ENCODE results near the gene NFATC4. TPM values are rescaled to one million over a fixed set of nuclear protein-coding genes. Genes with fewer than 3 reads are reported as not detected.

Gene NFATC4
- total RNA-seq, 4 donors from 2014 or later: 10.8 to 25.3 (median 12.2) TPM

DNA sequence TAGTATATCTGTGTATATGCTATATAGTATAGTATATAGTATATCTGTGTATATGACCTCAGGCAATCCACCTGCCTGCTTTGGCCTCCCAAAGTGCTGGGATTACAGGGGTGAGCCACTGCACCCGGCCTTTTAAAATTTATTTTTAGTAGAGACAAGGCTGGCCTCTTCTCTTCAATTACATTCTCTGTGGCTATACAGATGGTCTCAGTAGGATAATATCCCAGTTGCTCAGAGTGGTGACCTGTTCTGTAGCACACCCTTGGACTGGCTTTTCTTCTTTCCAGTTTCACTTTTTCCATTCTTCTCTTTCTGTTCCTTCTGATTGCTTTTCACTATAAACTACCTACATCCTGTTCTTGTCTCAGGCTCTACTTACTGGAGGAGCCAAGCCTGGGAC, 3.1 kb upstream of the NFATC4 start:
- no peak for TF ChIP-seq POLR2A (IDR thresholded peaks at IDR 0.05)
- TF ChIP-seq, protein P1, sequence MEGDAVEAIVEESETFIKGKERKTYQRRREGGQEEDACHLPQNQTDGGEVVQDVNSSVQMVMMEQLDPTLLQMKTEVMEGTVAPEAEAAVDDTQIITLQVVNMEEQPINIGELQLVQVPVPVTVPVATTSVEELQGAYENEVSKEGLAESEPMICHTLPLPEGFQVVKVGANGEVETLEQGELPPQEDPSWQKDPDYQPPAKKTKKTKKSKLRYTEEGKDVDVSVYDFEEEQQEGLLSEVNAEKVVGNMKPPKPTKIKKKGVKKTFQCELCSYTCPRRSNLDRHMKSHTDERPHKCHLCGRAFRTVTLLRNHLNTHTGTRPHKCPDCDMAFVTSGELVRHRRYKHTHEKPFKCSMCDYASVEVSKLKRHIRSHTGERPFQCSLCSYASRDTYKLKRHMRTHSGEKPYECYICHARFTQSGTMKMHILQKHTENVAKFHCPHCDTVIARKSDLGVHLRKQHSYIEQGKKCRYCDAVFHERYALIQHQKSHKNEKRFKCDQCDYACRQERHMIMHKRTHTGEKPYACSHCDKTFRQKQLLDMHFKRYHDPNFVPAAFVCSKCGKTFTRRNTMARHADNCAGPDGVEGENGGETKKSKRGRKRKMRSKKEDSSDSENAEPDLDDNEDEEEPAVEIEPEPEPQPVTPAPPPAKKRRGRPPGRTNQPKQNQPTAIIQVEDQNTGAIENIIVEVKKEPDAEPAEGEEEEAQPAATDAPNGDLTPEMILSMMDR (IDR thresholded peaks at IDR 0.05): no peak
- TF ChIP-seq EP300 (IDR thresholded peaks at IDR 0.05): no peak

DNA sequence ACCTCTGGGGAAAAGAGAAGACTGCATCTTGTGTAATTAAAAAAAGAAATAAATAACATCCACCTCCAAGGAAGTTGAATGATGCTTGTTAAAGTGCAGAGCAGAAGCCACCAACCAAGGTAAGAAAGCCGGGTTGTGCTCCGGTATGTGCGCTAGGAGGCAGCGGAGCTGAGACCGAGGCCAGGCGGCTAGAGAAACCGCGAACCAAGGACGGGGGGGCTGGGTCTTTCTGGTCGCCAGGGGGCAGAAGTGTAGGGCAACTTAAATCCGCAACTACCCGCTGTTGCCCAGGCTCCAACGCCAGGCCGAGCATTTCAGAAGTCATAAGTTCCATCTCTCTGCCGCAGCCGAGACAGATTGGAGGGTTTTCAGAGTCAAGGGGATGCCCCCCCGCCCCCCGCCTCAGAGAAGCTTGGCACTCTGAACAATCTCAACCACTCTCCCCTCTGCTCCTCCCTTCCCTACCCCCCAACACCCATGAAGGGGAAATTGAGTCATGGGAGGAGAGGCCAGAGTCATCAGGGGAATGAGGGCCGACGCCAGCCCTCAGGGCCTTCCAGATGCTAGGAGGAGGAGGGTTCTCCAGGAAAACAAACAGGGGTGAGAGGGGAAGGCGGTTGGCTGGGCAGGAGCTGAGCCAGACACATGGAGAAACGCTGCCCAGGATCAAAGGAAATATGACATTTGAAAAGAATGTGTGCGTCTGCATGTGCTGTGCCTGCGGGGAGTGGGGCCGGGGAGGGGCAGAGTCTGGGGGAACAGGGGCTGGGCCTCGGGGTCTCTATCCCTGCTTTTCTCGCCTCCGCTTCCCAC, 2.2 kb upstream of the NFATC4 start:
- peak overlapping the region; percentile 94 for H3K27ac ChIP-seq
- peaks cover 46% of the 10 kb centered on the region for H3K4me1 ChIP-seq
- H3K4me3 ChIP-seq: peak overlapping the region; percentile 63
- H3K36me3 ChIP-seq: no peaks in the 10 kb centered on the region
- 5% methylated on average over 28 of the region's 28 CpGs for WGBS
- no peaks in the 10 kb centered on the region for H3K9me3 ChIP-seq
- peaks cover 3% of the 10 kb centered on the region for H3K27me3 ChIP-seq
- DNase-seq (ENCODE audit: low spot score in 2 of 2): peak; percentile 93 to 94
- TF ChIP-seq POLR2A (IDR thresholded peaks at IDR 0.05) (no peak), POLR2AphosphoS5 (IDR thresholded peaks at IDR 0.05) (peak in 1 of 3 donors; percentile 21)
- TF ChIP-seq, protein P1 (IDR thresholded peaks at IDR 0.05): peak; percentile 86 to 87

More for the DNA sequence above, 3.1 kb upstream of the NFATC4 start:
- Histone ChIP-seq H3K4me1 (peaks cover 46% of the 10 kb centered on the region), H3K9me3 (no peaks in the 10 kb centered on the region), H3K4me3 (no peak overlapping the region), H3K27me3 (peaks cover 3% of the 10 kb centered on the region), H3K36me3 (no peaks in the 10 kb centered on the region), H3K27ac (no peak overlapping the region)
- WGBS: 69% methylated on average over 1 of the region's 1 CpG
- DNase-seq (ENCODE audit: low spot score in 2 of 2): no peak

DNA sequence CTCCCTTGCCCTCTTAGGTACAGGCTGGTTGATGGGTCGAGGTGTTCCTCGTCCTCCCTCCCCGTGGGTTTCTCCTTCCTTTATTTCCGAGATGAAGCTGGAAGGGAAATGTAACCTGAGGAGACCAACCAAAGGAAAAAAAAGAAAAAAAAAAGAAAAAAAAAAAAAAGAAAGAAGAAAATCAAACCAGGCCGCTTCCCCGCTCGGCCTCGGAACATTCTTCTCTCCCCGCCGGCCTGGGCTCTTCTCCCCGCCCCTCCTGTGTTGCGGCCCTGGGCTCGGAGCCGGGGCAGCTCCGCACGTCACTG, 1.6 kb upstream of the NFATC4 start:
- 2% methylated on average over 16 of the region's 16 CpGs for WGBS
- no peak for DNase-seq (ENCODE audit: low spot score in 2 of 2)
- peaks cover 46% of the 10 kb centered on the region for H3K4me1 ChIP-seq
- TF ChIP-seq POLR2A (IDR thresholded peaks at IDR 0.05): no peak
- TF ChIP-seq POLR2AphosphoS5 (IDR thresholded peaks at IDR 0.05): peak in 1 of 3 donors; percentile 45
- no peaks in the 10 kb centered on the region for H3K36me3 ChIP-seq
- peak overlapping the region; percentile 94 for H3K27ac ChIP-seq
- peak overlapping the region; percentile 63 for H3K4me3 ChIP-seq
- H3K27me3 ChIP-seq: peaks cover 3% of the 10 kb centered on the region
- no peaks in the 10 kb centered on the region for H3K9me3 ChIP-seq

DNA sequence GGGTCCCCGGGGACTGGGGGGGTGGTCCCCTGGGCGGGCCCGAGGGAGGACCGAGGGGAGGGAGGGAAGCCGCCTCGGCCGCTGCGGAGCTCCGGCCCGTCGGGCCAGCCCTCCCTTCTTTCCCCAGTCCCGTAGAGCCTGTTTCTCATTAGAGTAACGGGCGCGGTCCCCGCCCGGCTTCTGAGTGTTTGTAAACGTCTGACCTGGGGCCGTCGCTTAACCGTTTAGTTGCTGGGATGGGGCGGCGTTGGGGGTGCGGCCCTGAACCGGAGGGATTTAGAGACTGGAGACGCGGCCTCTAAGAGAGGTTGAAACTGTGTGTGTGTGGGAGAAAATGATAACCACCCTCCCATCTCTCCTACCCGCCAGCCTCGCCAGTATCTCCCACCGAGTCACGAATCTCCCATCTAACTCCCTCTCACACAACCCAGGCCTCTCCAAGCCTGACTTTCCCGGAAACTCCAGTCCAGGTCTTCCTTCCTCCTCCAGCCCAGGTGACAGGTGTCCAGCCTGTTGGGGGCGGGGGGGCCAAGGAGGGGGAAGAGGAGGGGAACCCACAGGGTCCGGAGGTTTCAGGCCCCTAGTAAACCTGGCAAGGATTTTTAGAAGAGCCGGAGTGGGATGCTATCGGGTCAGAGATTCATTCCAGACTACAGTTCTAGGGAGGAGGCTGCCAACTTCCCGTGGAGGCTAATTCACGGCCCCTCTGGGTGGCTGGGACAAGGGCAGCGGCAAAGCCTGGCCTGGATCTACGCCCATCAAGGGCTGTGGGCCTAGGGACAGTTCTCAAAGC, 1.1 kb upstream of the NFATC4 start:
- Histone ChIP-seq H3K27me3 (peaks cover 3% of the 10 kb centered on the region), H3K9me3 (no peaks in the 10 kb centered on the region), H3K27ac (peak overlapping the region; percentile 94), H3K4me3 (peak overlapping the region; percentile 63), H3K36me3 (peaks cover 2% of the 10 kb centered on the region), H3K4me1 (peaks cover 49% of the 10 kb centered on the region)
- WGBS: 2% methylated on average over 17 of the region's 40 CpGs
- TF ChIP-seq EP300 (IDR thresholded peaks at IDR 0.05) (no peak), POLR2AphosphoS5 (IDR thresholded peaks at IDR 0.05) (peak in 2 of 3 donors; percentile 7 to 47)
- DNase-seq (ENCODE audit: low spot score in 2 of 2): peak; percentile 95

DNA sequence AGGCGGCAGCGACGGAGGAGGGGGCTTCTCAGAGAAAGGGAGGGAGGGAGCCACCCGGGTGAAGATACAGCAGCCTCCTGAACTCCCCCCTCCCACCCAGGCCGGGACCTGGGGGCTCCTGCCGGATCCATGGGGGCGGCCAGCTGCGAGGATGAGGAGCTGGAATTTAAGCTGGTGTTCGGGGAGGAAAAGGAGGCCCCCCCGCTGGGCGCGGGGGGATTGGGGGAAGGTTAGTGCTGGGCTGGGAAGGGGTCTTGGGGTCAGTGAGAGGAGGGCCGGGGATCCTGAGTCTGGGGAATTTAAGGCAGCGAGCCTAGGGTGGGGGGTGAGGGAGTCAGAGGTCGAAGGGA, 203 bp downstream of the NFATC4 start:
- no peak for DNase-seq (ENCODE audit: low spot score in 2 of 2)

More for the DNA sequence above, 203 bp downstream of the NFATC4 start:
- H3K36me3 ChIP-seq: peaks cover 5% of the 10 kb centered on the region
- peak overlapping the region; percentile 63 for H3K4me3 ChIP-seq
- H3K27ac ChIP-seq: peak overlapping the region; percentile 94
- WGBS: 5% methylated on average over 15 of the region's 15 CpGs
- no peaks in the 10 kb centered on the region for H3K9me3 ChIP-seq
- H3K27me3 ChIP-seq: peaks cover 3% of the 10 kb centered on the region
- H3K4me1 ChIP-seq: peaks cover 49% of the 10 kb centered on the region
- TF ChIP-seq, protein P1 (IDR thresholded peaks at IDR 0.05): no peak
- TF ChIP-seq POLR2AphosphoS5 (IDR thresholded peaks at IDR 0.05) (no peak), POLR2A (IDR thresholded peaks at IDR 0.05) (no peak), EP300 (IDR thresholded peaks at IDR 0.05) (no peak)
